Gastroesophageal sphincter (tissue), 3 donors: ENCODE data around the gene TROAP.

Experiments used
- EP300 ChIP-seq: sonication (generic); formaldehyde crosslinking; IDR thresholded peaks from one replicate; pipeline ENCODE4 v1.6.1; 2017; ENCODE audit warnings: antibody characterized with exemption, mild to moderate bottlenecking
- POLR2A ChIP-seq, 2 donors: fragments of 450-650 bp; IDR thresholded peaks; one replicate each; pipeline ENCODE4 v1.6.1; 2017; ENCODE audit warnings: antibody characterized with exemption in 2 of 2, mild to moderate bottlenecking in 2 of 2, moderate library complexity in 1 of 2
- POLR2AphosphoS5 ChIP-seq: sonication (generic); formaldehyde crosslinking; IDR thresholded peaks from one replicate; pipeline ENCODE4 v1.6.1; 2017; ENCODE audit warnings: antibody characterized with exemption
- TF ChIP-seq, protein P1 (sequence below), 4 experiments: fragments of 200-600 bp in 2 of 4; fragments of 450-650 bp in 2 of 4; sonication (generic) in 1 of 4; IDR thresholded peaks; one replicate each; pipeline ENCODE4 v1.5.1; 2017 to 2019; ENCODE audit warnings: antibody characterized with exemption in 4 of 4, mild to moderate bottlenecking in 2 of 4, moderate library complexity in 2 of 4

- TF ChIP-seq, protein P1, sequence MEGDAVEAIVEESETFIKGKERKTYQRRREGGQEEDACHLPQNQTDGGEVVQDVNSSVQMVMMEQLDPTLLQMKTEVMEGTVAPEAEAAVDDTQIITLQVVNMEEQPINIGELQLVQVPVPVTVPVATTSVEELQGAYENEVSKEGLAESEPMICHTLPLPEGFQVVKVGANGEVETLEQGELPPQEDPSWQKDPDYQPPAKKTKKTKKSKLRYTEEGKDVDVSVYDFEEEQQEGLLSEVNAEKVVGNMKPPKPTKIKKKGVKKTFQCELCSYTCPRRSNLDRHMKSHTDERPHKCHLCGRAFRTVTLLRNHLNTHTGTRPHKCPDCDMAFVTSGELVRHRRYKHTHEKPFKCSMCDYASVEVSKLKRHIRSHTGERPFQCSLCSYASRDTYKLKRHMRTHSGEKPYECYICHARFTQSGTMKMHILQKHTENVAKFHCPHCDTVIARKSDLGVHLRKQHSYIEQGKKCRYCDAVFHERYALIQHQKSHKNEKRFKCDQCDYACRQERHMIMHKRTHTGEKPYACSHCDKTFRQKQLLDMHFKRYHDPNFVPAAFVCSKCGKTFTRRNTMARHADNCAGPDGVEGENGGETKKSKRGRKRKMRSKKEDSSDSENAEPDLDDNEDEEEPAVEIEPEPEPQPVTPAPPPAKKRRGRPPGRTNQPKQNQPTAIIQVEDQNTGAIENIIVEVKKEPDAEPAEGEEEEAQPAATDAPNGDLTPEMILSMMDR (IDR thresholded peaks at IDR 0.05) = no peak
- TF ChIP-seq POLR2A (IDR thresholded peaks at IDR 0.05) (no peak), POLR2AphosphoS5 (no peak), EP300 (no peak)
Observed at GRCh38 chr12:49287876-49288275, 35.2 kb upstream of the TROAP start.
